Left renal cortex interstitium (tissue), 4 donors: ENCODE results near the gene ALG3. TPM values are rescaled to one million over a fixed set of nuclear protein-coding genes. Genes with fewer than 3 reads are reported as not detected.

Experiments used
- DNase-seq, 4 donors: peaks; one replicate each; pipeline ENCODE4 v3.0.0-alpha.2; 2013; ENCODE audit warnings: low read depth in 4 of 4, low spot score in 2 of 4, missing footprints in 1 of 4
- polyA plus RNA-seq, 4 donors: library from polyadenylated mRNA; unstranded; fragments of 120-200 nt; gene quantifications; one replicate each; pipeline ENCODE4 v1.2.1, GENCODE V29; 2013; ENCODE audit not compliant: insufficient read length in 4 of 4

The ALG3 gene
- polyA plus RNA-seq, 4 donors = 29.1 to 40.4 (median 34.3) TPM

DNA sequence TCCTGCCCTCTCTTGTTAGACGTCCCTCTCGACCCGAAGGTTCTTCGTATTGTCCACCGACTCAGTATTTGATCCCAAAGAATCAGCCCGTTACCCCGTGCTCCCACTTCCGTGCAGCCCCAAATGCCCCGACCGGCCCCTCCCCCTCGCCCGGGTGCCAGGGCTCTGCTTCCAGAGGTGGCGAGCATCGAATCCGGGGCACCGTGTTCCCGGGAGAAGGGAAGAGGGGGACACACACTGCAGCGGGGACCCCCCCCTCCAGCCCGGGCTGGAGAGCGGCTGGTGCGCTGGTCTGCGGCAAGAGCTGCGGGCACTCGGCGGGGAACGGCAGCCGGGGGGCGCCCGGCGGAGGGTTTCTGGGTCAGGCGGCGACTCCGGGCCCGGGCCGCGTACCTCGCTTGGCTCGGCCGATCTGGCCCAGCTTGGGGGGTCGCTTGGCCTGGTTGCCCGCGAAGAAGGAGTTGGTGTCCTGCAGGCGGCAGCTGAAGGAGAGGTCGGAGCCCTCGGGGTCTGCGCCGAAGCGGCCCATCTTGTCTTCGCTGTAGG lies 12.0 kb upstream of the ALG3 start:
- DNase-seq = no peak

DNA sequence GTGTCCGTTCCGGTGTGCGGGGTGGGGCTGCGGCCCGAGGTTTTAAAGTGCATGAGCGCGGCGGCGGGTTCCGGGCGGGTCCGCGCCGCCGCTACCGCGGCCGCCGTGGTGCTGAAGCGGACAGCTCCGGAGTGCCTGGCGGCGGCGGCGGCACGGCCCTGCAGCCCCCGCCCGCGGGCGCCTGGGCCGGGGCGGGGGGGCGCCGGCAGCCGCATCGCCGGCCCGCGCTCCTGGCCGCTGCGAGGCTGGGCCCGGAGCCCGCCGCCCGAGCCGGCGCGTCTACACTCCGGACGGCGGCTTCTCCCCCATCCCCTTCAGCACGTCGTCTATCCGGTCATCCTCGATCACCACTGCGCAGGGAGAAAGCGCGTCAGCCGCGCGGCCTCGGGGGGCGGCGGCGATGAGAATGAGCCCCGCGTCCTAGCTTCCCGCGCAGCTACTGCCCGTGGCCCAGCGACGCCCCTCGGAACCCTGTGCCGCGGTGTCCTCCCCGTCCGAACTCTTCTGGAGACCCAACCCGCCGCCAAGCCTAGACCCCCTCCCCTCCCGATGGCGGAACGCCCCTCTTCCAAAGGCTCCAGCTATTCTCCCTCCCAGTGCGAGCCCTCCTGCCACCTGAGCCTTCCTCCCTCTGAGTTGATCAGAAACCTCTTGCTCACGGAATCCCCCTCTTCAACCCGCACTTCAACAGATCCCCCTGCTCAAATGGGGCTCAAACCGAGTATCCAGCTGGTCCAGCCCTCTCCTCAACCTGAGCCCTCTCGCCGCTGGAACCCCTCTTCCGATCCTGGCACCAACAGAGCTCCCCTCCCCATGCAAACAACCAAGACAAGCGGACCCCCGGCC lies 11.3 kb upstream of the ALG3 start:
- no peak for DNase-seq

DNA sequence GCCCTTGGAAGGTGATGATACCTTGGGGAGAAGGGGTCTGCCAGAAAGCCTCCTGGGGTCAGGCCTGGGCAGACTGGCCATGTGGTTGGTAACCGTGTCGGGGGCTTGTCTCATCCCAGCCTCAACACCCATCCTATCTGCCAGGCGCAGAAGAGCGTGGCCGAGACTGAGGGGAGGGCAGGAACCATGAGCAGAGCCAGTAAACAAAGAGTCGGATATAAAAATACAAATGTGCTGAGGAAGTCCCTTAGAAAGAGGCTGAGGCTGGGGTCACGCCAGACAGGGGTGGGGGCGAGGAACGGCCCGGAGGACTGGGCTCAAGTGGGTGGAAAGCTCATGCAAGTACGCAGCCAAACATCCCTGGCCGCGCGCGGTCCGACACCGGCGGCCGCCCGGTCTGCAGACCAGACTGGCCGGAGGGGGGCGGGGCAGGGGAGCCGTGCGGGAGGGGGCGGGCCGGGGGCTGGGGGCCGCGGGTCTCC lies 10.7 kb upstream of the ALG3 start:
- no peak for DNase-seq

DNA sequence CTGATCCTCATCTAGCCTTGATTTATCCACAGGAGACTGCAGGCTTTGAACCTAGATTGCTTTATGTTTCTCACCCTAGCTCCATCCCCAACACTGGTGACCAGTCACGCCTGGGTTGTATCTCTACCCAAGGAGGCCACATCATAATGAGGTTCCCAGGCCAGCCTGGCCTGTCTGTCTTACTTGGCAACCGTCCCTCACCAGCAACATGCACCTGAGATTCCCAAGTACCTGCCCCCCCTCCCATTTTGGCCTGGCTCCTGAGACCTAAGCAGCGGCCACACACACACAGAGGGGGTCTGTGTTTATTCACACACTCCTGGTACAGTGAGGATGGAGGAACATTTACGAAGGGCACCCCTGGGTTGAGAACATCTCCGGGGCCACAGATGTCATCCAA lies 10.2 kb upstream of the ALG3 start:
- DNase-seq = no peak

DNA sequence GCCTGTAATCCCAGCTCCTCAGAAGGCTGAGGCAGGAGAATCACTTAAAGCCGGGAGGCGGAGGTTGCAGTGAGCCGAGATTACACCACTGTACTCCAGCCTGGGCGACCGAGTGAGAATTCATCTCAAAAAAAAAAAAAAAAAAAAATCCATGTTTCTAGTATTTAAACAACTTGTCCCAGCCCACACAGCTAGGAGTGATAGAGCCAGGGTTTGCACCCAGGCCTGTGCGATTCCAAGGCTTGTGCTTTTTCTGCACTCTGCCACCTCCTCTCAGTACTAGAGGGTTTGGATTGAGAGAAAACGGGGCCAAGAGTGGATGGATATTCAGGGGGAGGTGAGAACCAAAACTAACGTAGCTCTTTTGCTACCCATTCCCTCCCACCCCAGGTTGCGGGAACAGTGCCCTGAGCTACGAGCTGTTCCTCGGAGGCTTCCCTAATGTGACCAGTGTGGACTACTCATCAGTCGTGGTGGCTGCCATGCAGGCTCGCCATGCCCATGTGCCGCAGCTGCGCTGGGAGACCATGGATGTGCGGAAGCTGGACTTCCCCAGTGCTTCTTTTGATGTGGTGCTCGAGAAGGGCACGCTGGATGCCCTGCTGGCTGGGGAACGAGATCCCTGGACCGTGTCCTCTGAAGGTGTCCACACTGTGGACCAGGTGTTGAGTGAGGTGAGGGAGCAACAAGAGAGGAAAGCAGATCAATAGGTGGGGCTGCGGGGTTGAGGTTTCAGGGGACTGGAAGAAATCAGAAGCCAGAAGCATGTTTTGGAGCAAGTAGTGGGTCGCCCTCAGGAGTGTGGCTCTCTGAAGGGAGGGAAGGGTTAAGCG lies 8.5 kb upstream of the ALG3 start:
- no peak for DNase-seq

DNA sequence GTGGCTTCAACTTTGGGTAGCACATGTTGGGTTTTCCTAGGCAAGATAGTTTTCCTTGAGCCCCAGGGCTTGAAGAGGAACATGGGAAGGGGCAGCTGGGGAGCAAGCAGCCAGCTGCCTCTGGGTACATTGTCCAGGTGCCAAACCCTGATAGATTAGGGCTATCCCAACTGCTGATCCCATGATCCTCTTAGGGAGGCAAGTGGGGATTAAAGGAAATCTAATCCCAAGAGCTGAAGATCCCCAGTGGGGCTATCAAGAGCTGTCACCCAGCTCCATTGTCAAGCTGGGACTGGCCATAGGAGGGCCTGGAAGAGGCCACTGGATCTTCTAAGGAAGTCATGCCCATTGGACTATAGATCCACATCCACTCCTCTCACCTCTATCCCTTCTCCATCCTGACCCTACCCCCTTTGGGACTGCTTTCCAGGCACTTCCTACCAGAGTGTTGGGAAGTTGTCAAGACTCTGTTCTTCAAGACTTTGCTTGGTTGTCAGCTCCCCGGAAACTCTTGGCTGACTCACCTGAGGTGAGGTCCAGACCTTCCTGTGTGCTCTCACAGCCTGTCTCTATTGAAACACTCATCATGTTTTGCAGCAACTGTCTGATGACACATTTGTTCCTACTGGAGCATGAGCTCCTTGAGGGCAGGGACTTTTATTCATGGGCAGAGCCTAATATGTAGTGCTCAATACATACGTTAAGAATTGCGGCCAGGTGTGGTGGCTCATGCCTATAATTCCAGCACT lies 6.7 kb upstream of the ALG3 start:
- no peak for DNase-seq

DNA sequence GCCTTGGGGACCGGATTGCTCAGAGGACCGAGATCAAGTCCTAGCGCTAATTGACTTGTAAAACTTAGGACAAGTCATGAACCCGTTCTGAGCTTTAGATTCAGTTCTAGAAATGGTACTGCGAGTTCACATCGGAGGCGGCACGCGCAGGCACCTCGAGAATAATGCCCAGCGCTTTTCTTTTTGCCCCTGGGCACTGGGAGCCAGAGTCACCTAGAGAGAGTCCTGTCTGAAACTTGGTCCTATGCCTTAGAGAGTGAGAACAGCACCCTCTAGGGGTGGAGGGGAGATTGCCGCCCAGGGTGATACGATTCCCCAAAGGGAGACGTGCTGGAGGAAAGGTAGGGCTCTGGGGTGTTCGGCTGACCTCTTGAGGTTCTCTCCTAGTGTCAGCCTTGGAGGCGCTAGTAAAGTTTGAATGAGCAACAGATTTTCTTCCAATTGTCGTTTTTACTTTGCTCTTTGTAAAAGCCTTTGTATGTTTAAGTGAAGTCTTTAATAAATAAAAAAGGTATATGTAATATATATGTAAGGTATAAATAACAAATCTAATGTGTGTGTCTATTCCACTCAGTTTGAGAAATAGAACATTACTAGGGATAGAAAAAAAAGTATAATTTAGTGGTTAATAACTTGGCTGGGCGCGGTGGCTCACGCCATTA lies 1.5 kb upstream of the ALG3 start:
- DNase-seq = peak in 1 of 4 donors; percentile 76

DNA sequence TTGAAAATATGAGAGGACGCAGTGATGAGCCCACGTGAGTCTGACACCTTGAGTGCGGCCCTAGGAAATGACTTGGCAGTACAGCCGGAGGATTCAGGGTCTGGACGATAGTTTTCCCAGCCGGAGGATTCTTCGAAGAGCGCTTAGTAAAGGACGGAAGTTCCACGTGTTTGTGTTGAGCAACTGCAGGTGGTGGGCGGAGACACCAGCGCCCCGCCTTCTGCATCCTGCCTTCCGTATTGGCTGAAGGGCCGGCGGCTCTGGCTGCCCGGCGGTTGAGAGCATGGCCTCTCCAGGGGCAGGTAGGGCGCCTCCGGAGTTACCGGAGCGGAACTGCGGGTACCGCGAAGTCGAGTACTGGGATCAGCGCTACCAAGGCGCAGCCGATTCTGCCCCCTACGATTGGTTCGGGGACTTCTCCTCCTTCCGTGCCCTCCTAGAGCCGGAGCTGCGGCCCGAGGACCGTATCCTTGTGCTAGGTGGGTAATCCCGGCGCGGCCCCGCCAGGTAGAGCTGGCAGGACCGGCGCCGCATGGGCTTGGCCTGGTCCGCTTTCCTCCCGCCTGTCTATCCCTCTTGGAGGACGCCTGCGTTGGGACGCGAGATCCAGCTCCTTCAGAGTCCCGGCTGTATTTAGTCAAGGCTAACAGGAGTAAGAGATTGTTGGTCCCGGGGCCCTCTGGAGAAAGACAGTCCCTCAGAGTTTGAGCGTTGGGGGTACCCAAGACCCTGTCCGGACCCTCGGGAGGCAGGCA lies 827 bp upstream of the ALG3 start, which contains the start of gene EEF1AKMT4:
TSS of gene EEF1AKMT4 (plus strand) at position 261 of the 755 bp plus-strand sequence. CDS start at position 284, 23 bp downstream.
- DNase-seq = peak; percentile 72 to 92 (median 83)

DNA sequence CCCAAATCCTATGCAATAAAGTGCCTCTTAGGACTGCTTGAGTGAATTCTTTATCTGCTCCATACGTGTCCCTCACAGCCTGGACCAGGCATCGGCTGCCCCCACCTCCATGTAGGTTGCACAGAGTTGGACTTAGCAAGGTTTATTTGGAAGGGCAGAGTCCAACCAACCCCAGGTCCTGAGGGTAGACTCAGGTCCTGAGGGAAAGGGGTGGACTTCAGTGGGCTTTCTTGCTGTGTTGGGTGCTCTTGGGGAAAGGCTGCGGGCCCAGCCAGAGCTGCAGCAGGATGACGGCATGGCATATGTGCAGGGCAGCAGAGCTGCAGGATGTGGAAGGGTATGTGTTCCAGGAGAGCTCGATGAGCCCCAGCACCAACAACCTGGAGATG lies 6.5 kb downstream of the ALG3 start:
- no peak for DNase-seq

DNA sequence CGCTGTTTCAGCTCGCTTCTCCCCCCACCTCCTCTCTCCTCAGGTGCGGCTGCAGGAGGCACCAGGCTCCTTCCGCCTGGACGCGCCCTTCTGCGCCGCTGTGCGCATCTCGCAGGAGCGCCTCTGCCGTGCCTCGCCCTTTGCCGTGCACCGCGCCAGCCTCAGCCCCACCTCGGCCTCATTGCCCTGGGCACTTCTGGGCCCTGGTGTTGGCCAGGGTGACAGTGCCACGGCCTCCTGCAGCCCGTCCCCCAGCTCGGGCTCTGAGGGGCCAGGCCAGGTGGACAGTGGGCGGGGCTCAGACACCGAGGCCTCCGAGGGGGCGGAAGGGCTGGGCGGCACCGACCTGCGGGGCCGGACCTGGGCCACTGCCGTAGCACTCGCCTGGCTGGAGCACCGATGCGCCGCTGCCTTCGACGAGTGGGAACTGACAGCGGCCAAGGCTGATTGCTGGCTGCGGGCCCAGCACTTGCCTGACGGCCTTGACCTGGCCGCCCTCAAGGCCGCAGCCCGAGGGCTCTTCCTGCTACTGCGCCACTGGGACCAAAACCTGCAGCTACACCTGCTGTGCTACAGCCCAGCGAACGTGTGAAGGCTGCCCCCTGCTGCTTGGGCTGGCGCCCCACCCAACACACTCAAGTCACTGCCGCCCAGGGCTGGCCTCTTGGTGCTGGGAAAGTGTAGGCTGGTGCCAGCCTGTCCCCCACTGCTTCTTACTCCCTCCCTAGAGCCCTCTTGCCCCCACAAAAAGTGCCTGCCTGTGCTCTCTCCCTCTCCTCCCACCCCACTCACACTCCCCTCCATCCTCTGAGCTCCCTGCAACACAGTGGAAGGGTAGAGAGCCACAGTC lies 7.1 kb downstream of the ALG3 start:
- DNase-seq = no peak

DNA sequence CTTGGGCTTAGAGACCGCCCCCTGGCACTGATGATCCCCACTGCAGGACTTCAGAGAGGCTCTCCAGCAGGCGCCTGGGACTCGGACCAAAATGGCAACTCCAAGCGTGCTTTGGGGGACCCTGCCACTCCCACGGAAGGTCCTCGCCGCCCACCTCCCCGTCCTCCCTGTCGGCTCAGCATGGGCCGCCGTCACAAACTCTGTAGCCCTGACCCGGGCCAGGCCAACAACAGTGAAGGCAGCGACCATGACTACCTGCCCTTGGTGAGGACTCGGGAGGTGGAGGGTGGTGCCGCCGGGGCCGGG lies 7.7 kb downstream of the ALG3 start:
- no peak for DNase-seq

DNA sequence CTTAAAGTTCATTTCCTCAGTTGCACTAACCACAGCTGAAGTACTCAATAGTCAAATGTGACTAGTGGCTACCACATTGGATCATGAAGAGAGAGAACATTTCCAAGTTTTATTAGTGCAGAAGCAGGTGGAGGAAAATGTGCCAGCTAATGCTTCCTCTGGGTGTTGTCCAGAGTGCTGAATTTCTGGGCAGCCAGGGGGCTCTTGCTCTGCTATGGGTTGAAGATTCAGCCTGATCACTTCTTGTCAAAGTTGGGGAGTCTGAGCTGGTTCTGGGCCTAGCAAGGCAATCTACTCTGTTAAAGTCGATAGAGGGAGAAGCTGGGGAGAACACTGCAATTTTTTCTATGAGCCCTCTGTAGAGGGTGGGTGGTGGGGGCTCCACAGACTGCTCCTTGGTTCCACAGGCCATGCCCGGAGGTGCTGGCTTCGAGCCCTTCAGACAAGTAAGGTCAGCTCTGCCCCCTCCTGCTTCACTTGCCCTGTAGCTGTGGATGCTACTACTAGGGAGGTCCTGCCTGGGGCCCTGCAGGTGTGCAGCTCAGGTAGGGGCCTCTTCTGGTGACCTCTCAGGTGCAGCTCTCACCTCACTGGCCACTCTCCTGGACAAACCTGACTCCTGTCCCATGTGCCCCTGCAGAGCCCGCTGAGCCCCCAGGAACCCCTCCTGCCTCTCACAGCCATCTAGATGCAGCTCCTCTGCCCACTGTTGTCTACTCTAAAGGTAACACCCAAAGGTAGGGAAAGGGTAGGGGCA lies 8.2 kb downstream of the ALG3 start:
- no peak for DNase-seq

DNA sequence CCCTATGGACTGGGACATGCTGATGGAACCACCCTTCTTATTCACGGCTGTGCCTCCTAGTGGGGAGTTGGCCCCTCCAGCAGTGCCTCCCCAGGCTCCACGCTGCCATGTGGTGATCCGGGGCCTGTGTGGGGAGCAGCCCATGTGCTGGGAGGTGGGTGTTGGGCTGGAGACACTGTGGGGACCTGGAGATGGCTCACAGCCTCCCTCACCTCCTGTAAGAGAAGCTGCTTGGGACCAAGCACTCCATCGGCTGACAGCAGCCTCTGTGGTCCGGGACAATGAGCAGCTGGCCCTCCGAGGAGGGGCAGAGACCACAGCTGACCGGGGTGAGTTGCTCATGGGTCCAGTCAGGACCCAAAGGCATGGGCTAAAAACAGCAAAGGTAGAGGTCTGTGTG lies 9.1 kb downstream of the ALG3 start:
- DNase-seq = no peak

DNA sequence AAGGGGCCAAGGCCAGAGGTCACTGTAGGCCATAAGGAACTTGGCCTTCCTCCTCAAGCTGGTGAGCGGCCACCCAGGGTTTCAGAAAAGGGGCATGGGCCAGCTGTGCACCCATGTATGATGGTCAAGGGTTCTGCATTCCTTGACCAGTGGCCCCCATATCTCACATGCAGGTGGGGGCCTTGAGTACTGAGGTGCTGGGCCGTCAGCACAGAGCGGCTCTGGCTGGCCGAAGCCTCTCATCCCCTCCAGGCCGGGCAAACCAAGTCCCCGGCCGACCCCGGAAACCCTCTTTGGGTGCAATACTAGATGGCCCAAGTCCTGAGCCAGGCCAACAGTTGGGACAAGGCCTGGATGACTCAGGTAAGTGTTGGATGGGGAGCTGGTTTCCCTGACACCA lies 9.5 kb downstream of the ALG3 start:
- DNase-seq = no peak

DNA sequence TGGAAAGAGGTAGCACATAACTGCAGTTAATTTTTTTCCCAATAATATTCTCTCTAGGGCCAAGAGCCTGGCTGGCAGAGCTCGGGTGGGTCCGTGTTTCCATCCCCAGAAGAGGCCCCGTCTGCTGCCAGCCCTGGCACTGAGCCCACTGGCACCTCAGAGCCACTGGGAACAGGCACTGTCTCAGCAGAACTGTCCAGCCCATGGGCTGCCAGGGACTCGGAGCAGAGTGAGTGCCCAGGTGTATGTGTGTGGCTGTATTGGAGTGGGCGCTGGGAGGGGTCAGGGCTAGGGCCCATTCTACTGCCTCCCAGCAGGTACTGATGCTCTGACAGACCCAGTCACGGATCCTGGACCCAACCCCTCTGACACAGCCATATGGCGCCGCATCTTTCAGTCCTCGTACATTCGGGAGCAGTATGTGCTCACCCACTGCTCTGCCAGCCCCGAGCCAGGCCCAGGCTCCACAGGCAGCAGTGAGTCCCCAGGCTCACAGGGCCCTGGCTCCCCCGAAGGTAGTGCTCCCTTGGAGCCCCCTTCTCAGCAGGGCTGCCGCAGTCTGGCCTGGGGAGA lies 10.4 kb downstream of the ALG3 start:
- DNase-seq = no peak

DNA sequence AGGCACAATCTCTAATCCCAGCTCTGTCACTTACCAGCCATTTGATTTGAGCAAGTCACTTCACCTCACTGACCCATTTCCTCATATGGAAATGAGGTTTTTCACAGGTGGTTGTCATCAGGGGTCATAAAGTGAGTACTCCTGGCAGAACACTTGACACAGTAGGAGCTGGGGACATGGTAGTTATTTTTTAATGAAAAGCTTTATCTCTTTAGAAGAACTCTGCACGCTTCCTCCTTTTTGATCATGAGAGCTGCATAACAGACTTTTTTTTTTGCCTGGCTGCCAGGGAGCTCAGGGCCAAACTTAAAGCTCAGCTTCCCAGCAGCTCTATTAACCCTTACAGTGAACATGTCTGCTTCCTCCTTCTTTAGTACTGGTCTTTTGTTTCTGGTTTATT lies 11.0 kb downstream of the ALG3 start:
- DNase-seq = no peak

DNA sequence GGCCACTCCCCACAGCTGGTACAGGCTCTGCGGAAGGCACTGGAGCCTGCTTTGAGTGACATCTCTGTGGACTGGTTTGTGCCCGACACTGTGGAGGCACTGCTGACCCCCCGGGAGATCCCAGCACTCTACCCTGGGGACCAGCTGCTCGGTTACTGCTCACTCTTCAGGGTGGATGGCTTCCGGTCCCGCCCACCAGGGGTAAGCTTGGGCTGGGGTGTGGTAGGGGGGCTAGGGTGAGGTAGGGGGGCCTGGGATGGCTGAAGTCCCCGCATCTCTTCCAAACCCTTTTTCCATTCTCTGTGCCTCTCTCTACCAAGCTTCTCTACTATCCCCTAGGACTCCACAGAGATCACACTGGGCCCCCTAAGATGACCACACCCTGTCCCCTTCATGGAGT lies 11.6 kb downstream of the ALG3 start:
- DNase-seq = no peak

DNA sequence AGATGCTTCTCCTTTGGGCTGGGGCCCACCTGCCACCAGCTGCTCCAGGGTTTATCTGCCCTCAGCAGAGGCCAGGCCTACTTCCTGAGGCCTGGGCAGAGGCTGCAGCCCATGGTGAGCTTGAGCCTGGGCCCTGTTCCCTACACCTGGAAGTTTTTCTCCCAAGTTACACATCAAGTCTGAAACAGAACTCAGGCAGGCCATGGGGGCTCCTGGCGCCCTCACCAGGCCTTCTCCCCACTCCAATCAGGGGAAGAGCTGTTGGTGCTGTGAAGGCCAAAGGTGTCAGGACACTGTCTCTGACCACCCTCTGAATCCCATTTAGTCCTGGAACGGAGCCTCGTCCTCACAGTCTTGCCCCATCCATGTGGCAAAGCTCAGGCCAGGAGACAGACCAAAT lies 12.1 kb downstream of the ALG3 start:
- no peak for DNase-seq
